ENCODE results near the gene ZCCHC14. TPM values are rescaled to one million over a fixed set of nuclear protein-coding genes. Genes with fewer than 3 reads are reported as not detected.

The ZCCHC14 gene
- total RNA-seq, 2 experiments from 2014 or later, result 16.4 to 18.3 TPM

DNA sequence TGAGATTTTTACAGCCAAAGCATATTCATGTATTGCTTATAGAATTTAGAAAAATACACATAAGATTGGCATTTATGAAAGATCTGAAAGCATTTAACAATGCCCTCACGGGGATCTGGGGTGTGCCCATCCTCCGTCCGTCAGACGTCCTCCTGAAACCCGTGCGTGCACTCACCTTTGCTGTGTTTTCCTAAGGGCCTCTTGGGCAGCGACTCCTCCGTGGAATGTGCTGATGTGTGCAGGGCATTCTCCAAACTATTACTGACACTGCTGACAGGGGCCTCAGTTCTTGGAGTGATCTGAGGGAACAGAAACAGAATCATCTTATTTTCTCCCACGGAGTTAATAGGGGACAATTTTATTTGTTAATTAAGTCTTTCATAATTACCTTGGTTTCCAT is 33.0 kb downstream of the ZCCHC14 start:
- H3K27me3 Mint-ChIP-seq, result no peaks in the 10 kb centered on the region
- peaks cover 10% of the 10 kb centered on the region for H3K36me3 ChIP-seq (ENCODE audit: insufficient read depth, low read length)
- TF ChIP-seq, protein P1, sequence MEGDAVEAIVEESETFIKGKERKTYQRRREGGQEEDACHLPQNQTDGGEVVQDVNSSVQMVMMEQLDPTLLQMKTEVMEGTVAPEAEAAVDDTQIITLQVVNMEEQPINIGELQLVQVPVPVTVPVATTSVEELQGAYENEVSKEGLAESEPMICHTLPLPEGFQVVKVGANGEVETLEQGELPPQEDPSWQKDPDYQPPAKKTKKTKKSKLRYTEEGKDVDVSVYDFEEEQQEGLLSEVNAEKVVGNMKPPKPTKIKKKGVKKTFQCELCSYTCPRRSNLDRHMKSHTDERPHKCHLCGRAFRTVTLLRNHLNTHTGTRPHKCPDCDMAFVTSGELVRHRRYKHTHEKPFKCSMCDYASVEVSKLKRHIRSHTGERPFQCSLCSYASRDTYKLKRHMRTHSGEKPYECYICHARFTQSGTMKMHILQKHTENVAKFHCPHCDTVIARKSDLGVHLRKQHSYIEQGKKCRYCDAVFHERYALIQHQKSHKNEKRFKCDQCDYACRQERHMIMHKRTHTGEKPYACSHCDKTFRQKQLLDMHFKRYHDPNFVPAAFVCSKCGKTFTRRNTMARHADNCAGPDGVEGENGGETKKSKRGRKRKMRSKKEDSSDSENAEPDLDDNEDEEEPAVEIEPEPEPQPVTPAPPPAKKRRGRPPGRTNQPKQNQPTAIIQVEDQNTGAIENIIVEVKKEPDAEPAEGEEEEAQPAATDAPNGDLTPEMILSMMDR (IDR thresholded peaks at IDR 0.05), result no peak
- ChIA-PET CTCF (no interaction called here), POLR2A (no interaction called here)
- no peak overlapping the region for H3K27ac ChIP-seq (ENCODE audit: low read depth in 1 of 2, low read length in 2 of 2)
- peaks cover 34% of the 10 kb centered on the region for H3K4me1 Mint-ChIP-seq (ENCODE audit: low read depth)
- H3K4me3 ChIP-seq (ENCODE audit: low read length), result no peak overlapping the region
- H3K36me3 Mint-ChIP-seq (ENCODE audit: low read depth), result peaks cover 43% of the 10 kb centered on the region
- H3K4me3 Mint-ChIP-seq, result no peak overlapping the region
- H3K27me3 ChIP-seq (ENCODE audit: control insufficient read depth in 1 of 2, insufficient read depth in 2 of 2, low read length in 2 of 2), result no peaks in the 10 kb centered on the region
- no peaks in the 10 kb centered on the region for H3K9me3 Mint-ChIP-seq
- ATAC-seq (ENCODE audit: poor library complexity), result no peak
- H3K9me3 ChIP-seq (ENCODE audit: control insufficient read depth in 1 of 2, insufficient read depth in 1 of 2, low read length in 2 of 2), result no peaks in the 10 kb centered on the region
- H3K27ac Mint-ChIP-seq, result no peak overlapping the region
- no peak for DNase-seq
- H3K4me1 ChIP-seq (ENCODE audit: insufficient read depth, low read length), result peaks cover 33% of the 10 kb centered on the region
- intact Hi-C loops (cut with DNase I, micrococcal nuclease), result loop anchor here in 1 of 2 experiments (5.0 kb wide), 1 partner anchor 177 kb away; no protein-coding TSS in a partner anchor

DNA sequence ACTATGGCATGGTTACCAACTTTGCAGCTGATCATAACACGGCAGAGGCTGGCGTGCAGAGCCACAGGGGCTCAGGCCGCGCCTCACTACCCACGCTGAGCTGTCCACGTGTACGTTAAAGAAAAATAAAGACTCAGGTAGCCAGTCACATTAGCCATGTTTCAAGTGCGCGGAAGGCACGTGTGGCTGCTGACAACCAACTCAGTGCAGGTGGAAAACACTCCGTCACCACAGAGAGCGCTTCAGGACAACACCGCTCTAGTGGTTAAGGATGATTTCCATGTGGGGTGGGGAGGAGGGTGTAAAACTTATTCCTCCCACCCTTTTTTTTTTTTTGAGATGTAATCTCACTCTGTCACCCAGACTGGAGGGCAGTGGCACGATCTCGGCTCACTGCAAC is 33.8 kb downstream of the ZCCHC14 start:
- H3K27ac Mint-ChIP-seq, result no peak overlapping the region
- peaks cover 51% of the 10 kb centered on the region for H3K36me3 Mint-ChIP-seq (ENCODE audit: low read depth)
- peaks cover 26% of the 10 kb centered on the region for H3K4me1 Mint-ChIP-seq (ENCODE audit: low read depth)
- Histone ChIP-seq H3K36me3 (ENCODE audit: insufficient read depth, low read length) (peaks cover 10% of the 10 kb centered on the region), H3K4me1 (ENCODE audit: insufficient read depth, low read length) (peaks cover 25% of the 10 kb centered on the region), H3K27me3 (ENCODE audit: control insufficient read depth in 1 of 2, insufficient read depth in 2 of 2, low read length in 2 of 2) (no peaks in the 10 kb centered on the region), H3K27ac (ENCODE audit: low read depth in 1 of 2, low read length in 2 of 2) (no peak overlapping the region), H3K9me3 (ENCODE audit: control insufficient read depth in 1 of 2, insufficient read depth in 1 of 2, low read length in 2 of 2) (no peaks in the 10 kb centered on the region), H3K4me3 (ENCODE audit: low read length) (no peak overlapping the region)
- intact Hi-C loops (cut with DNase I, micrococcal nuclease), result no loop called here
- H3K4me3 Mint-ChIP-seq, result no peak overlapping the region
- POLR2A ChIA-PET, result no interaction called here
- TF ChIP-seq, protein P1 (IDR thresholded peaks at IDR 0.05), result no peak
- CTCF ChIA-PET, result no interaction called here
- ATAC-seq (ENCODE audit: poor library complexity) (no peak), DNase-seq (no peak)
- no peaks in the 10 kb centered on the region for H3K9me3 Mint-ChIP-seq
- no peaks in the 10 kb centered on the region for H3K27me3 Mint-ChIP-seq

DNA sequence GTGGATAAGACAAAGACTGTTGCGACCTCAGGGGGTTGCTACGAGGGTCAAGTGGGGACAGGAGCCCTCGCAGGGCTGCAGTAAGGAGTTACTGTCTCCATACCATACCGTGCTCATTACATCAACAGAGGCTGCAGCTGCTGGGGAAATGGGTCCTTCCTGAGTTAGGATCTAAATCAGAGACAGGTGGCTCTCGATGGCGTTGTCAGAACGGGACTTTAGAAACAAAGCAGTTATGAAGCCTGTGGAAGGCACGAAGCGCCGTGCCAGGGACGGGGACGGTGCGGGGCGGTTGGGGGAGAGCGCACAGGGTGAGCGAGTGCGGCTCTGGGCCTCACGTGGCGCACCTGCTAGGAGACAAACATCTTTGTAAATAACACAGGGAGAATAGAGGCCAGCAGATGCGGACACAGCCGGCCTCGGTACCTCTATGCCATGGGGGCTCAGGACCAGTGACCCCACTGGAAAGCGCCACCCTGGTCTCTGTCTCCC is 34.4 kb downstream of the ZCCHC14 start:
- ATAC-seq (ENCODE audit: poor library complexity) (no peak), DNase-seq (no peak)
- no peaks in the 10 kb centered on the region for H3K27me3 Mint-ChIP-seq
- H3K9me3 Mint-ChIP-seq, result no peaks in the 10 kb centered on the region
- peaks cover 20% of the 10 kb centered on the region for H3K4me1 Mint-ChIP-seq (ENCODE audit: low read depth)
- H3K36me3 Mint-ChIP-seq (ENCODE audit: low read depth), result peaks cover 57% of the 10 kb centered on the region
- H3K4me3 Mint-ChIP-seq, result no peak overlapping the region
- Histone ChIP-seq H3K4me3 (ENCODE audit: low read length) (no peak overlapping the region), H3K27me3 (ENCODE audit: control insufficient read depth in 1 of 2, insufficient read depth in 2 of 2, low read length in 2 of 2) (no peaks in the 10 kb centered on the region), H3K27ac (ENCODE audit: low read depth in 1 of 2, low read length in 2 of 2) (no peak overlapping the region), H3K4me1 (ENCODE audit: insufficient read depth, low read length) (peaks cover 19% of the 10 kb centered on the region), H3K36me3 (ENCODE audit: insufficient read depth, low read length) (peaks cover 12% of the 10 kb centered on the region), H3K9me3 (ENCODE audit: control insufficient read depth in 1 of 2, insufficient read depth in 1 of 2, low read length in 2 of 2) (no peaks in the 10 kb centered on the region)
- H3K27ac Mint-ChIP-seq, result peak overlapping the region; percentile 64
- ChIA-PET POLR2A (no interaction called here), CTCF (no interaction called here)
- TF ChIP-seq, protein P1 (IDR thresholded peaks at IDR 0.05), result no peak
- intact Hi-C loops (cut with DNase I, micrococcal nuclease), result no loop called here

All from CD4-positive, alpha-beta T cell (primary cell).